UCSD-AML1 (cell line): ENCODE results near the gene KRT31.
"Not testable (repeated sequence)": the region's sequence is repeated elsewhere in the genome, so short reads cannot be mapped to it uniquely, and the experiment has no call there.

ENCODE experiments used
- DNase-seq: peaks from one replicate; lab custom pipeline; 2025; ENCODE audit not compliant: unreplicated experiment; lab: John Stamatoyannopoulos, UW

Gene KRT31

DNA sequence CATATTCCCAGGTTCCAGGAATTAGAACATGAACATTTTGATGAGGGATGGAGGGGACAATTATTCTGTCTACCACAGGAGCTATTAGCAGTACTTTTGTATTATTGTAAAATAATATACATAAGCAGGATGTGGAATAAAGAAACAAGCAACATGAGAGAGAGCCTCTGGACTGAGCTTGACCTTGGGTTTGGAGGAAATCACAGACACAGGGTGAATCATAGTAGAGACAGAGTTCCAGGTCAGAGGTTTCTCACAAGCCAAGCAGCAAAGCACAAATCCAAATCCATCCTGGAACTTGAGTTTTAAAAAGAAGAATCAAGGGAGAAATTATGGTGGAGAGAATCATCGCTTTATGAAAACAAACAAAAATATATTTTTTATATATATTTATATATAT is 5.1 kb downstream of the KRT31 start:
- no peak for DNase-seq

DNA sequence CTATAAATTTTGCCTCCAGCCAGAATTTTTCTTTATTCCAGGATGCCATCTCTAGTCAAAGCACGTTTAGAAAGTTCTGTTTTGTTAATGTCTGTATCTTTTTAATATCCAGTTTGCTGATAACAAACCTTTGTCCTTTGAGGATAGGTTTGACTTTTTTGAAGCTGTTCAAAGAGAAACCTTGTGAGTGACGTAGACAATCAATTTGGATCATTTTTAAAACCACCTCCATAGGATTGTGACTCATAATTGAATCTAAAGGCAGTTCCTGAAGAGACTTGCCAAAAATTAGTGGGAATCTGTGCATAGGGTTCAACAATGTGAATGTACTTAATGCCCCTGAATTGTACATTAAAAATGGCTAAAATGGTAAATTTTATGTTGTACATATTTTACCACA is 5.9 kb downstream of the KRT31 start:
- DNase-seq: no peak

DNA sequence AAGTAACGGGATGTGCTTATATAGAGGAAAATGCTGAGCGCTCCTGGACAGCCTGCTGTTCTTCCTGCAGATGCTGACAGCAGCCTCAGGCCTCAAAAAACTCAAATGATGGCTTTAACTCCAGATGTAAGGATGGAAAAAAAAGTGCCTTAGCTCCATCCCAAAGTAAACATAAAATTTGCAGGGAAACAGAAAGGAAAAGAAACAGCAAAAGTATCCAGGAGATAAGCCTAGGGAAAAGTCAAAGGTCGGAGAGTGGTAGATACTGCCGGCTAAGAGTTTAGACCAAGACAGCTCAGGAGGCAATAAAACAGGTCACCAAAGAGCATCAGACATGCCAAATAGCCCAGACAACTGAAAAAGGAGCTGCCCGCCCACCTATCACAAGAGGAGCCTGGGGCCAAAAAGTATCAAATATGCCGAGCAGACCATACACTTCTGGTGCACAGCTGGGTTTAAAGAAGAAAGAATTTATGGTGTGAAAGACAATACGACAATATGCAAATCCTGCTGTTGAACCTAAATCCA is 6.9 kb downstream of the KRT31 start:
- no peak for DNase-seq

DNA sequence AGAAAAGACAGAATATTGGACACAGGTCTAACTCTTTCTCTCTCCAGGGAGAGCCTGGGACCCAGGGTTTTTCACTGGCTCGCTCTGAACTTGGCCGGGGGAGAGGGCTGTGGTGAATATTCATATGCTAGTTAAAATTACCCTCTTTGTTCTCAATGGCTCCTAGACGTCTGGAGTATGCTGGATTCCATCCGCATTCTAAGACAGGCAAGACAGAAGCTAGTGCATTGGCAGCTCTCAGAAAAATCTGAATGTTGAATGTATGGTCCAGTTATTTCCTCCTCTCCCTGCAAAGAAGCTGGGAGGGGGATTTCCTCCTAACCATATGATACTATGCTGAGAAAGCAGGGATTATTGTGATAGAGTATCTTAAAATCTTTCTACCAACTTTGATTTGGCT is 9.7 kb downstream of the KRT31 start:
- DNase-seq: no peak

DNA sequence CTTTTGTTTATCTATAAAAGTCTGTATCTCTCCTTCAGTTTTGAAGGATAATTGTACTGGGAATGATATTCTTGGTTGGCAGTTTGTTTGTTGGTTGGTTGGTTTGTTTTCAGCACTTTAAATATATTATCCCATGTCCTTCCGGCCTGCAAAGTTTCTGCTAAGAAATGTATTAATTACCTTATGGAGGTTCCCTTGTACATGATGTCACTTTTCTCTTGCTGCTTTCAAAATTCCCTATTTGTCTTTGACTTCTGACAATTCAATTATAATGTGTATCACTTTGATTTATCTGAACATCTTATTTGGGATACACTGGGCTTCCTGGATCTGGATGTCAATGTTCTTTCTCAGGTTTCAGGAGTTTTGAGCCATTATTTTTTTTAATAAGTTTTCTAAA is 11.2 kb downstream of the KRT31 start:
- DNase-seq: no peak

DNA sequence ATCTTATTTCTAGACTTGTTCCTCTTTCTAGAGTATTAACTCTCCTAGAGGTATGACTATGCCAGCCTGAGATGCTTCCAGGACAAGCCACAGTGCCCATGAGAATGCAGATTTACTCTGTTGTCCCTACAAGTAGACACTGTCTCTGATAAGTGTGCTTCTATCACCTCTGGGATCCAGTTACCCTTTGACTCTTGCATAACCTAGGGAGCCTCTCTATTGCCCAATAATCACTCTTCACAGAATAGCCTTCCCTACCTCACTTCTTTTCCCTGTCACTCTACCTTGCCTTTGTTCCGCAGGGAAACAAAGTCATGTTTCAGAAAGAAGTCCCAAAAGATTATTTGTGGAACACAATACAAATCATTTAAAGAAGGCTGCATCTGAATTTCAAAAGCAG is 13.7 kb downstream of the KRT31 start:
- DNase-seq: no peak

DNA sequence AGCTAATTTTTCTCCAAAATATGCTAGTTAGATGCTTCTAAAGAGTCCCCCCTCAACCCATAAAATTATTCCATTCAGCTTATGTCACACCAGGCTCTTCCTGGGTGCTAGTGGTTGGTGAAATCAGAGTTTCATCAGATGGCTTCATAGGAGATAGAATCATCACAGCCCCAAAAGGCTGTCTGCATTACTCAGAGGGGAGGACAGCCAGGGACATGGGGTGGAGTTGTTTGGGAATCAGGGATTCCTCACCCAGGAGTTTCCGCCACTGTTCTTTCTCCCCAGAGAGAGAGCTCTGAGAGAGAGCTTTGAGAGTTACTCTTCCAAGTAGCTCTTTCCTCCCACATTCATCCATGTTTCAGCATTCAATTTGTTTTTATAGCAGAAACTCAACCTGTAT is 15.0 kb downstream of the KRT31 start:
- DNase-seq: no peak

DNA sequence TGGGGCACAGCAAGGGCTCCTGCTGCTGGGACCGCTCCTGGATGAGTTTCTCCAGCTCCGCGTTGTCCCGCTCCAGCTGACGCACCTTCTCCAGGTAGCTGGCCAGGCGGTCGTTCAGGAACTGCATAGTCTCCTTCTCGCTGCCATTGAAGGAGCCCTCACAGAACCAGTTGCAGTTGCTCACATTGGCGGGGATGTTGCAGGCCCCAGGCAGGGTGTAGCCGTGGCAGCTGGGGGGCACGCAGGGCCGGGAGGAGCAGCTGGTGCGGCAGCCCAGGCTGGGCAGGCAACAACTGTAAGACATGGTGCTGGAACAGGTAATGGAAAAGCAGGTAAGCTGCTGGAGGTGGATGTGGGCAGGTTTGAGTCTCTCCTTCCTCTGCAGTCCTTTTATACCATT is 15.5 kb downstream of the KRT31 start, which contains the start of gene KRT34:
KRT34 (minus strand) TSS at position 364 of the 400 bp plus-strand sequence; CDS start at position 304, 60 bp downstream.
- DNase-seq: not testable (repeated sequence)

DNA sequence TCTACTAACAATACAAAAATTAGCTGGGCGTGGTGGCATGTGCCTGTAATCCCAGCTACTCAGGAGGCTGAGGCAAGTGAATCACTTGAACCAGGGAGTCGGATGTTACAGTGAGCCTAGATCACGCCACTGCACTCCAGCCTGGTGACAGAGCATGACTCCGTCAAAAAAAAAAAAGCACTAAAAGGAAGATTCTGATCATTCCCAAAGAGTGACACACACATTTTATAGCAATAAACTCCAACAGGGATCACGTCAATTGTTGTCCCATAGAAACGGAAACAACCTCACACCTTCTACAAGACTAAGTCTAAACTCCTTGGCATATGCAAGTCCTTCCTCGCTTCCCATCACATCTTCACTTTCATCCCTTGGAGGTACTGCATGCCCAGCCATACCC is 17.3 kb downstream of the KRT31 start:
- DNase-seq: not testable (repeated sequence)

DNA sequence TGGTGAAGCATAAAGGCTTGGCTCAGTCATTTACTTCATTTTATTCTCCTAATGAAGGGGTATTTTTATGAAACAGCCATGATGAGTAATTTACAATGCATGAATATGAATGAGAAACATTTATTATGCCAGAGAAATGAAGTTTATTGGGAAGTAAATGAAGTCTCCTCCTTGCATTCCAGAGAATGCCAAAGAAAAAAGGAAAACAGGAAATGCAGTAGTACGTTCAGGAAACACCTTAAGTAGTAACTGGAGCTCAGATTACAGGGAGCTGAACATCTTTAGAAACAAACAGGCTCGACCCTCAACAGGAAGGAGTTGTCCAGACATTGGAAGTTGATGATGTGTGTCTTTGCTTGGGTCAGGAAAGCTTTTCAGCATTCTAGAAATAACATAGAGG is 19.9 kb downstream of the KRT31 start:
- DNase-seq: no peak

DNA sequence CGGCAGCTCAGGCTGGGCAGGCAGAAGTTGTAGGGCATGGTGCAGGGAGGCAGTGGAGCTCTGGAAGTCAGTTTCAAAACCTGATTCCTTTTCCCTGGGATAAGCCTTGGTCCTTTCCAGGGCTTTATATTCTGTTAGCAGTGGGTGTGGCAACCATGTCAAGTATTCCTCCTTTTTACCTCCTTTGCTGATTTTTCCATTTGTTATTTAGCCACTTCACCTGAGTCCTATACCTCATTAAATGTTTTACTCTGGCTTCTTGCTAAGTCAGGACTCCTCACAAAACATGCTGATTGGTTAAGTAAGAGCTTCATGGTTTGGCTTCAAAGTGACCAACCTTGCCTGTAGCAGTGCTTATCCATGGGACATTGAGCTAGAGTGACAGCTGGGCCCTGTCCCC is 27.7 kb downstream of the KRT31 start, which contains the start of gene KRT33B:
KRT33B (minus strand) TSS at position 101 of the 400 bp plus-strand sequence; CDS start at position 38, 63 bp downstream.
- no peak for DNase-seq

DNA sequence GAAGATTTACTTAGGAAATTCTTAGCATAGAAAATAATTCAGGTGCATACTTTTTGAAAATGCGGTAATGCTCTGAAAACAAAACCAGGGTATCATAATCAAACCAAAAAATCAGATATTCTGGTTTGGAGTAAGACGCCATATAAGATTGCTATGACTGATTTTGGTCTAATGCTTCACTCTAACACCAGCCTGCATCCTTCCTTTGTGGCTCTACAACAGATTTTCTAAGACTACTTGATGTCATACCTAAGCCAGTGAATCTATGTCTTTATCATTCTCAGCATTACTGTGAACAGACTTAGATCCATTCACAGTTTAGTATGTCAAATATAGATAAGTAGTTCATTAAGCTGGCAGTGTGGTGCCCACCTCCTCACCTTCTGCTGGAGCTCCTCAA is 28.4 kb downstream of the KRT31 start:
- DNase-seq: no peak

DNA sequence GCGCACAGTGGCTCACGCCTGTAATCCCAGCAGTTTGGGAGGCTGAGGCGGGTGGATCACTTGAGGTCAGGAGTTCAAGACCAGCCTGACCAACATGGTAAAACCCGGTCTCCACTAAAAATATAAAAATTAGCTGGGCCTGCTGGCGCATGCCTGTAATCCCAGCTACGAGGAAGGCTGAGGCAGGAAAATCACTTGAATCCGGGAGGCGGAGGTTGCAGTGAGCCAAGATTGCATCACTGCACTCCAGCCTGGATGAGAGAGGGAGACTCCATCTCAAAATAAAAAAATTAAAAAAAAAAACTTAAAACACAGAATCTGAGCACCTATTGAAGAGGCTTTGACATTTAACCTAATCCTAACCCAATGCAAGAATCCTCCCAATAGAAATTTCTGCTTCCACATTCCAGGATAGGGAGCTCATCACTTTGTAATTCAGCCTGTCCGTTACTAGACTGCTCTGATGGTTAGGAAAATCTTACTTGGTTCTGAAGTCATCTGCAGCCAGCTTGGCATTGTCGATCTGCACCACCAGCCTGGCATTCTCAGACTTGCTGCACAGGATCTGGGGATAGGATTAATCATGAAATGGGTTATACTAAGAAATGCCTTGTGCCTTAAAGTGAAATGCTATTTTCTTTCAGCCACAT is 29.9 kb downstream of the KRT31 start:
- DNase-seq: no peak

DNA sequence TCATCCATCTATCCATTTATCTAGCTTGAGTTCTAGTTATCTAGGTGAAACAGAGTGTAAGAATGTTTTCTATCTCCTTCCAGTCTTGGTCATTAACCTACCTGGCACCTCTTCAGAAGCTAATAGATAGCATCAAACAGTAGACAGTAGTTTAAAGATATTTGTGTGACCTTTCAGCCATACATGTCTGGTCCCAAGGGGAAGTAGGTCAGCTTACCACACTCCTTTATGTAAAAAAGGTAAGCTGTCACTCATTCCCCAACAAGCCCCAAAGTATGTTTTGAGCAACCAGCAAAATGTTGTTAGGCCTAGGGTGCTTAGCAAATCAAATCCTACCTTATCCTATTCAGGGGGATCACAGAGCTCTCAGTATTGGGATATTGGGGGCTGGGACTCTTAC is 31.3 kb downstream of the KRT31 start:
- no peak for DNase-seq

DNA sequence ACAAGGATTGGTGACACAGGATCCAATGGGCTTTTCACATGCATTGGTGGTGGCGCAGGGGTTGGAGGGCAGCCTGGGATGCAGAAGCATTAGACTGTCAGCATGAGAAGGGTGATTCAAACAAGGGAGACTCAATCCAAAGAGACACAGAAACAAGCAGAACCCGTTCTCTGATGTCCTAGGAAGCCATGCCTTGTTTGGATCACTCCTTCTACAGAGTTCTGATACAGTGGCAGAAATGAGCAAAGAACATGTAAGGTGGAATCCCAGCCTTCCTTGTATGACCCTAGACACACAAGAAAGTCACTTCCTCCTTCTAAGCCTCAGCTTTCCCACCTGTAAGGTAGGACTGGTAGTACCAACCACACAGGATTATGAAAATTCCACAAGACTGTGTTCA is 33.5 kb downstream of the KRT31 start:
- no peak for DNase-seq

DNA sequence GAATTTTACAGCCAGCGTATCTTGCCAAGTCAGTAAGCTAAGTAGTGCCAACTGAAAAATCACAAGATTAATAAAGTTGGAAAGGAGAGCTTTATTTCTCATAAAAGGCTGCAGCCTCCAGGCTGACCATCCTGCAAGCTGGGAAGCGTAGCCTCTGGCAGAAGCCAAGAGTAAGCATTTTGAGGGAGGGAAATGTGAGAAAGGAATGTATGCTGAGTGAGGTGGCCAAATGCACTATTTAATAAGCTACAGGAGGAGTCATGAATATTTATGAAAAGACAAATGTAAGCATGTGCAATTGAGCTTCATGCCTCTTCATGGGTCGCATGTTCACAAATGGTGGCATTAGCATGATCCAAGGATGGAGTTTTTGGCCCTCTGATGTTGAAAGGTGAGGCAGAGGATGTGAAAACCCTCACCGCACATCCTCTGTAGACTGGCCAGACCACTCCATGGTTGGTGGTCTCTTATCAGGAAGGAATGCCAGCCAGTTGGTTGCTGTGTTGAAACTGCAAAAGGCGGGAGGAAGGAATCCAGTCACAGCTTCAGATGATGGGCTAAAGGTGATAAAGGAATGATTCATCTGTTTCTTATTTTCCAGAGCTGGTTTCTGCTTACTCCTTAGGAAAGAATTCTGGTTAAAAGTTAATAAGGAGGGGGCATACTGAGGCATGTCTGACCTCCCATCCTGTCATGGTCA is 37.0 kb downstream of the KRT31 start:
- DNase-seq: no peak

DNA sequence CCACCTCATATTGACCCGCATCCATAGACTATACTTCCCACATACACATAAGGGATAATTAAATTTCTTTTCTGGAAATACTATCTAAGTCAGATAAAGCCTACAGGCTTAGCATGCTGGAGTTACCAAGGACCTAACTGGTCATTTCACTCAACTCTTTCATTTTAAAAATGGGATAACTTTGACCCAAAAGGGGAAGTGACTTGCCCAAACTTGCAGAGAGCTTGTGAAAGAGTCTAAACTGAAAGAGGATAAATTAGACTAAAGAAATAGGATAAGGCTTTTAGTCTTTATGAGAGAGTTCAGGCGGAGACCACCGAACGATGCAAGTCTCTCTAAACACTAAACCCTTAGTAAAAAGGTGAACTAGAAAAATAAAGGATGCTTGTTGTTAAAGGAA is 42.9 kb downstream of the KRT31 start:
- no peak for DNase-seq

DNA sequence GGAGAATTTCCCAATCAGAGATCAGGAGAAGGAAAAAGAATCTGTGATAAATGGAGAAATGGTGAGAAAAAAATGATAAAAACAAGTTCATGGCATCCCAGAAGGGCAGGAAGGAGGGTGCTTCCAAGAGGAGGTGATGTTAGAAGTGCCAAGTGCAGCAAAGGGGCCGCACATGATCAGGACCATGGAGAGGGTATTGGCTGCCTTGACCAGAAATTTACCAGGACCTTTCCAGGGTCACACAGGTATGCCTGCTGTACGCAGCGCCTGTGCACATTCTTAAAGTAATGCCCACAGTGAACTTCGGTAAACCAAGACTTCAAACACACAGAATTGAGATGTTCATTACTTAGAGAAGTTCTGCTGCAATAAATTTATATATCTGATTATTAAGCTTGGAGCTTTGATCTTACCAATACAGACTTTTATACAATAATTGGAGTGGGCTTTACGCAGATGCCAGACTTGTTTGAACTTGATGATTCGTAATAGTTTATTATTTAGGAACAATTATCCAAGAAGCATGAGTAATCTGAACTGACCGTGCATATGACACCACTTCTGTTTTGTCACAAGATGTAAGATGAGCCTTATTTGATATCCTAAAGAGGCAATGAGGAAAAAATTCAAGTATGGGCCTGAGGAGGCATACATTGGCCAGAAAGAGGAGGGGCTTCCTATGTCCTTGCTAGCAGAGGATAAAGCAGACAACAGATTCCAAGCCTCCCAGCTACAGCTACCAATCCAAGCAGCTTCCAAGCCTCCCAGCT is 44.6 kb downstream of the KRT31 start:
- DNase-seq: no peak

DNA sequence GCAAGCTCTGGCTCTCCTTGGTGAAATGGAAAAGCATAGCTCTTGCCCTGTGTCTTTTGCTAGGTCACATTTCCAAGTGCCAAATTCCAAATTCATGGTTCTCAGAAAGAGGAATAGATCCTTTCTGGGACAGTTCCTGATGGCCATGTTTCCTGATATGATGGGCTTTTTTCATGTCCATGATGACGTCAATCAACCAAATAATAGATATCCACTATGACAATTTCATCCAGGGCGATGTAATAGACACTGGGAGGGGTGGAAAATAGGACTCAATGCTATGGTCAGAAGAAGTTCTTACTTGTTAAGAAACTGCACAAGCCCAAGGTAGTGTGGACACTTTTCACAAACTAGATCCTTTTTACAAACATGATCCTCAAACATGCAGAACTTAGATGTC is 46.2 kb downstream of the KRT31 start:
- DNase-seq: no peak

DNA sequence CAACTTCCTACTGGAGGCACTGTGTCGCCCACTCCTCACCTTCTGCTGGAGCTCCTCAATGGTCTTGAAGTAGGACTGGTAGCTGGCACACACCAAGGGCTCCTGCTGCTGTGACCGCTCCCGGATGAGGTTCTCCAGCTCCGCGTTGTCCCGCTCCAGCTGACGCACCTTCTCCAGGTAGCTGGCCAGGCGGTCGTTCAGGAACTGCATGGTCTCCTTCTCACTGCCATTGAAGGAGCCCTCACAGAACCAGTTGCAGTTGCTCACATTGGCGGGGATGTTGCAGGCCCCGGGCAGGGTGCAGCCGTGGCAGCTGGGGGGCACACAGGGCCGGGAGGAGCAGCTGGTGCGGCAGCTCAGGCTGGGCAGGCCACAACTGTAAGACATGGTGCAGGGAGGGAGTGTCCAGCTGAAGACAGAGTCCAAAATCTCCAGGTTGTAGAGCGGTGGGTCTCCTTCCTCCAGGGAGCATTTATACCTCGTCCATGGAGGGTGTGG is 47.0 kb downstream of the KRT31 start, which contains the start of gene KRT33A:
KRT33A (minus strand) TSS at position 448 of the 498 bp plus-strand sequence; CDS start at position 387, 61 bp downstream.
- DNase-seq: not testable (repeated sequence)
